Upper lobe of right lung (tissue), 1 donor: ENCODE measurements around the gene DGKE. TPM values are rescaled to one million over a fixed set of nuclear protein-coding genes. Genes with fewer than 3 reads are reported as not detected.

Experiments
- ATAC-seq: fragments of 200-7000 bp; cut with Tn5 transposase; one replicate; pipeline ENCODE4 v1.9.1; 2020; ENCODE audit warnings: mild to moderate bottlenecking, moderate library complexity
- DNase-seq: peaks from one replicate; pipeline ENCODE4 v3.0.0-alpha.2; 2020
- H3K27ac ChIP-seq: fragments of 200-600 bp; one replicate; pipeline ENCODE4 v1.8.0; 2022
- H3K27me3 ChIP-seq: fragments of 200-600 bp; one replicate; pipeline ENCODE4 v1.8.0; 2022; ENCODE audit warnings: mild to moderate bottlenecking
- H3K36me3 ChIP-seq: fragments of 200-600 bp; one replicate; pipeline ENCODE4 v1.8.0; 2022
- H3K4me1 ChIP-seq: fragments of 200-600 bp; one replicate; pipeline ENCODE4 v1.8.0; 2022
- H3K4me3 ChIP-seq: fragments of 200-600 bp; one replicate; pipeline ENCODE4 v1.8.0; 2022; ENCODE audit warnings: mild to moderate bottlenecking
- H3K9me3 ChIP-seq: fragments of 200-600 bp; one replicate; pipeline ENCODE4 v1.8.0; 2022
- intact Hi-C: fragments of 100-400 bp; cut with DNase I; formaldehyde crosslinking; loops from one replicate; pipeline ENCODE4 v1.11.0; 2022
- total RNA-seq: library from RNA; stranded (reverse); fragmentation: NEBNext Ultra II Directional; extraction: Animal tissue kit (Norgen Biotek cat#: 25700); gene quantifications from one replicate; pipeline ENCODE4 v1.2.1, GENCODE V29; 2021
- TF ChIP-seq, protein P1 (sequence below): fragments of 200-600 bp; IDR thresholded peaks from one replicate; pipeline ENCODE4 v1.8.0; 2022; ENCODE audit warnings: antibody characterized with exemption
- donor health status: DM: no; HTN: yes; CAD: no; lungs with severe emphysema.

The DGKE gene
- total RNA-seq, 1 donor from 2014 or later = 10.4 TPM

DNA sequence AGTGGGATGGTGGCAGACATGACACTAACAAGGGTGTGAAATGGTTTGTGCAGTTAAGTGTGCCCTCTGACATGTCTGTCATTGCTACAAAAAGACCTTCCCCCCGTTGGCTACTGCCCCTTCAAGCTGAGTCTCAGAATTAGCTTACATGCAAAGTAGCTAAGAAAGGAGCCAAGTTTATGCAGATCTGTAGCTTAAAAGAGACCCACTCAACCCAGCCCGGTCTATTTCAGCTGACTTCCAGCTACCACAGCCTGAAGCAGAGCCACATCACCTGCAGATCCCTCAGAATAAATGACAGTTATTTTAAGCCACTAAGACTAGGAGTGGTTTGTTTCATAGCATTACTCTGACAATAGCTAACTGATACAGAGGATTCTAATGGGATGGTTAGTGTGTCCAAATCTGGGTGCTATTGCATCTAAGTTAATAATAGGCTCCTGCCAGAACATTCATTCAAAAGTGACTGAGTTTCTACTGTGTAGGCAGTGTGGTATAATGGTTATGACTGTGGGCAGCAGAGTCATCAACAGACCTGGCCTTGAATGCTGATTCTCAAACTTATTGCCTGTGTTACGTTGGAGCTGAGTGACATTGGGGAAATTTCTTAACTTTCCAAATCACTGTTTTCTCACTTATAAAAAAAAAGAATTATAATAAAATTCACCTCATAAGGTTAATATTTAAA lies 12.0 kb upstream of the DGKE start:
- ATAC-seq = no peak
- TF ChIP-seq, protein P1, sequence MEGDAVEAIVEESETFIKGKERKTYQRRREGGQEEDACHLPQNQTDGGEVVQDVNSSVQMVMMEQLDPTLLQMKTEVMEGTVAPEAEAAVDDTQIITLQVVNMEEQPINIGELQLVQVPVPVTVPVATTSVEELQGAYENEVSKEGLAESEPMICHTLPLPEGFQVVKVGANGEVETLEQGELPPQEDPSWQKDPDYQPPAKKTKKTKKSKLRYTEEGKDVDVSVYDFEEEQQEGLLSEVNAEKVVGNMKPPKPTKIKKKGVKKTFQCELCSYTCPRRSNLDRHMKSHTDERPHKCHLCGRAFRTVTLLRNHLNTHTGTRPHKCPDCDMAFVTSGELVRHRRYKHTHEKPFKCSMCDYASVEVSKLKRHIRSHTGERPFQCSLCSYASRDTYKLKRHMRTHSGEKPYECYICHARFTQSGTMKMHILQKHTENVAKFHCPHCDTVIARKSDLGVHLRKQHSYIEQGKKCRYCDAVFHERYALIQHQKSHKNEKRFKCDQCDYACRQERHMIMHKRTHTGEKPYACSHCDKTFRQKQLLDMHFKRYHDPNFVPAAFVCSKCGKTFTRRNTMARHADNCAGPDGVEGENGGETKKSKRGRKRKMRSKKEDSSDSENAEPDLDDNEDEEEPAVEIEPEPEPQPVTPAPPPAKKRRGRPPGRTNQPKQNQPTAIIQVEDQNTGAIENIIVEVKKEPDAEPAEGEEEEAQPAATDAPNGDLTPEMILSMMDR = no peak
- intact Hi-C loops = no loop called here
- Histone ChIP-seq H3K9me3 (no peaks in the 10 kb centered on the region), H3K4me1 (peaks cover 7% of the 10 kb centered on the region), H3K4me3 (no peak overlapping the region), H3K27me3 (no peaks in the 10 kb centered on the region), H3K27ac (peak overlapping the region; percentile 21), H3K36me3 (no peaks in the 10 kb centered on the region)
- DNase-seq = no peak

DNA sequence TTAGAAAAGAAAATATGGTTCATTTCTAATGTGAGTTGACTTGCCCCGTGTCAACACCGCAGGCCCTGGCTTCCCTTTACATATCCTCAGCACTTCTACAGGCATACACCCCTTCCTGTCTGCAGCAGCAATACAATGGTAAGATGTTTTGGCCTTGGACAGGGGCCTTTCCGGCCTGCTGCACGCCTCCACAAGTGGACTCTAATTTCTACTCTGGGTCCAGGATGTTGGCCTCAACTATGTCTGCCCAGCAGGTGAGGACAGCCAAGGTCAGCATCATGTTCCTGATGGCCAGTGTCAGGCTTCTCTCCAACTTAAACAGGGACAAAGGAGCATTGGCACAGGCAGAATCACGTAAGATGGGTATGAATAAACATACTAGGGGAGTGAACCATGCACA lies 11.2 kb upstream of the DGKE start:
- Histone ChIP-seq H3K9me3 (no peaks in the 10 kb centered on the region), H3K4me3 (no peak overlapping the region), H3K27me3 (no peaks in the 10 kb centered on the region), H3K4me1 (peaks cover 7% of the 10 kb centered on the region), H3K36me3 (no peaks in the 10 kb centered on the region), H3K27ac (peak overlapping the region; percentile 21)
- TF ChIP-seq, protein P1 = no peak
- DNase-seq (no peak), ATAC-seq (peak; percentile 43)
- intact Hi-C loops = no loop called here

DNA sequence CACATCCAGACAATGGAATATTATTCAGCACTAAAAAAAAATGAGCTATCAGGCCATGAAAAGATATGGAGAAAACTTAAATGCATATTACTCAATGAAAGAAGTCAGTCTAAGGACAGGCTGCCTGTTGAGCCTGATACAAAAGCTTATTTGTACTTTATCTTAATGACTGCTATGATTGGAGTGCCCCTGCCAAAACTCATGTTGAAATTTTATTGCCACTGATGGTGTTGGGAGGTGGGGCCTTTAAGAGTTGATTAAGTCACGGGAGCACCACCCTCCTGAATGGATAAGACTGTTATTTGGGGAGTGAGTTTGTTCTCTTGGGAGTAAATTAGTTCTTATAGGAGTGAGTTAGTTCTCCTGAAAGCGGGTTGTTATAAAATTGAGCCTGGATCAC lies 10.1 kb upstream of the DGKE start:
- Histone ChIP-seq H3K36me3 (no peaks in the 10 kb centered on the region), H3K27ac (no peak overlapping the region), H3K4me1 (peaks cover 7% of the 10 kb centered on the region), H3K27me3 (no peaks in the 10 kb centered on the region), H3K4me3 (no peak overlapping the region), H3K9me3 (no peaks in the 10 kb centered on the region)
- intact Hi-C loops = no loop called here
- DNase-seq (no peak), ATAC-seq (no peak)
- TF ChIP-seq, protein P1 = no peak

DNA sequence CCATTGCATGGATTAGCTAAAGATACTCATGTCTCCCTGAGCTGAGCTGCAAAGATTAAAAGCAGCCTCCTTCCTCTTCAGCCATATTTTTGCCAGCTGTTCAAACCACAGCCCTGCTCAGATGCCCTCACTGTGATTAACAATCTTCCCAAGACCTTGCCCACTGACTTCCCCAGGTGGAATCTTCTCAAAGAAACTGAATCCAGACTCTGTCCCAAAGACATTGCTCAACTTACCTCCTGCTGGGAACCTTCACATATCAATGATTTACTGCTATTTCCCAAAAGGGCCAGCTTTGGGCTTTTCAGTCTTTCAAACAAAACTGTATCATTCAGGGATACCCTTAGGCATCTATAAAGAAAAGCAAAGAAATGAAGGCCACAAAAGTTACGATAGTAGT lies 9.4 kb upstream of the DGKE start:
- Histone ChIP-seq H3K9me3 (no peaks in the 10 kb centered on the region), H3K4me1 (peaks cover 7% of the 10 kb centered on the region), H3K27me3 (no peaks in the 10 kb centered on the region), H3K27ac (no peak overlapping the region), H3K36me3 (no peaks in the 10 kb centered on the region), H3K4me3 (no peak overlapping the region)
- intact Hi-C loops = no loop called here
- TF ChIP-seq, protein P1 = no peak
- DNase-seq (no peak), ATAC-seq (no peak)

DNA sequence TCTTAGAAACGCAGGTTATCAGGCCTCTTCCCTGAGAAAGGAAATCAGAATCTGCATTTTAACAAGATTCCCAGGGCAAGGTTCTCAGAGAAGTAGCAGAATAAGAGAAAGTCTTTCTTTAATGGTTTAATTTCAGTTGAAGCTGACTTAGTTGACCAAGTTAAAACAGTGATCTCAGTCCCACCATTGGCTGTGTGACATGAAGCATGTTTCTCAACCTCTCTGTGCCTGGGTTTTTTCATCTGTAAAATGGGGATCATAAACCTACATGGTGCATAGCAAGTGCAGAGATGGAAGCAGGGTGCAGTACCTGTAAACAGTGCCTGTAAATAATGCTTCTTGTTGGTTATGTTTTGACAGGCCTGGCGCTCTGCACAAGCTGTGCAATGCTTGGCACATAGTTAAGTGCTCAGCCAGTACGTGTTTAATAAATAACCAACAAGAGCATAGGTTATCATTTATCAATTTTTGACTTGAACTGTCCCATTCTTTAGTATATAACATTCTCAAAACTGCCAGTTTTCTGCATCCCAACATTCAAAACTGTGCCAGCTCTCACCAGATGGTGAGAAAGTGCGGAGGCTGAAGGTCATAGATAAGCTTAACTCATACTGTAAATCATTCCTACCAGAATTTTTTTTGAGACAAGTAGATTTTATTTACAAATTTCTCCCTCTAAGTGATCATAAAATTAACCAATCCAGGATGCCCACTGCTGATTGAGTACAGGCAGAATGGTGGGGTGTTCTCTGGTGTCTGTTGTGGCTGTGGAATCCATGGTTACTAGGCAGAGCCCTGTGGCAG lies 7.1 kb upstream of the DGKE start:
- Histone ChIP-seq H3K4me1 (no peaks in the 10 kb centered on the region), H3K4me3 (no peak overlapping the region), H3K36me3 (no peaks in the 10 kb centered on the region), H3K27ac (no peak overlapping the region), H3K27me3 (no peaks in the 10 kb centered on the region), H3K9me3 (no peaks in the 10 kb centered on the region)
- TF ChIP-seq, protein P1 = no peak
- no peak for DNase-seq
- ATAC-seq = no peak
- intact Hi-C loops = no loop called here
